GM12874 (cell line): ENCODE data around the gene FNDC10.

Source experiments
- CTCF ChIP-seq: IDR thresholded peaks from 2 replicates; pipeline ENCODE4 v1.5.1; 2011; ENCODE audit warnings: low read depth, mild to moderate bottlenecking, control low read depth, low read length, moderate library complexity; ENCODE audit not compliant: insufficient read depth

FNDC10 gene

GRCh38 chr1:1605034-1605591 is 5.2 kb upstream of the FNDC10 start:
- TF ChIP-seq CTCF, result no peak

GRCh38 chr1:1604374-1605033 is 4.6 kb upstream of the FNDC10 start:
- no peak for TF ChIP-seq CTCF

GRCh38 chr1:1603671-1604373 is 3.9 kb upstream of the FNDC10 start:
- no peak for TF ChIP-seq CTCF

GRCh38 chr1:1602968-1603506 is 3.1 kb upstream of the FNDC10 start:
- no peak for TF ChIP-seq CTCF

- no peak for TF ChIP-seq CTCF
Measured at GRCh38 chr1:1602304-1602967, 2.5 kb upstream of the FNDC10 start.

- TF ChIP-seq CTCF, result no peak
Measured at GRCh38 chr1:1601564-1602303, 1.8 kb upstream of the FNDC10 start.
